CD4-positive, alpha-beta T cell (primary cell): ENCODE results near the gene TP53I11. TPM values are rescaled to one million over a fixed set of nuclear protein-coding genes. Genes with fewer than 3 reads are reported as not detected.

Experiments used
- ATAC-seq: fragments of 200-7000 bp; cut with Tn5 transposase; one replicate; pipeline ENCODE4 v1.10.0; 2022; ENCODE audit warnings: mild to moderate bottlenecking; ENCODE audit not compliant: poor library complexity
- CTCF ChIA-PET: fragments of 350-600 bp; sonication (Branson Sonifier 250); formaldehyde crosslinking; loops from one replicate; lab custom pipeline; 2021; ENCODE audit warnings: antibody characterized with exemption, inconsistent platforms; lab: Charles Lee
- POLR2A ChIA-PET: fragments of 350-600 bp; sonication (Branson Sonifier 250); formaldehyde crosslinking; loops from one replicate; lab custom pipeline; 2021; ENCODE audit warnings: antibody characterized with exemption, inconsistent platforms; lab: Charles Lee
- DNase-seq, 14 experiments: peaks; one replicate each; pipeline ENCODE4 v3.0.0-alpha.2; 2013 to 2020; ENCODE audit warnings: mixed read lengths in 2 of 14
- H3K27ac ChIP-seq, 2 donors: one replicate each; pipeline versions ENCODE4 v1.5.1 to v1.7.0; 2013; ENCODE audit warnings: low read length in 2 of 2, low read depth in 1 of 2, mild to moderate bottlenecking in 1 of 2
- H3K27me3 ChIP-seq, 2 experiments: 1 replicate in 1 of 2; 2 replicates in 1 of 2; pipeline versions ENCODE4 v1.6.1 to v1.7.0; 2013; ENCODE audit warnings: low read length in 2 of 2, control low read depth in 1 of 2, mild to moderate bottlenecking in 1 of 2, moderate library complexity in 1 of 2; ENCODE audit not compliant: insufficient read depth in 2 of 2, control insufficient read depth in 1 of 2
- H3K36me3 ChIP-seq: one replicate; pipeline ENCODE4 v1.6.1; 2013; ENCODE audit warnings: low read length, control low read depth; ENCODE audit not compliant: insufficient read depth
- H3K4me1 ChIP-seq: one replicate; pipeline ENCODE4 v1.6.1; 2013; ENCODE audit warnings: low read length, control low read depth; ENCODE audit not compliant: insufficient read depth
- H3K4me3 ChIP-seq: one replicate; pipeline ENCODE4 v1.5.1; 2013; ENCODE audit warnings: mild to moderate bottlenecking, low read length, moderate library complexity
- H3K9me3 ChIP-seq, 2 experiments: 1 replicate in 1 of 2; 2 replicates in 1 of 2; pipeline versions ENCODE4 v1.6.1 to v1.7.0; 2013; ENCODE audit warnings: low read length in 2 of 2, mild to moderate bottlenecking in 2 of 2, control low read depth in 1 of 2, moderate library complexity in 1 of 2; ENCODE audit not compliant: control insufficient read depth in 1 of 2, insufficient read depth in 1 of 2
- H3K27ac Mint-ChIP-seq: one replicate; pipeline ENCODE4 v1.8.0; 2020; ENCODE audit warnings: mixed read lengths
- H3K27me3 Mint-ChIP-seq: one replicate; pipeline ENCODE4 v1.8.0; 2021; ENCODE audit warnings: mixed read lengths
- H3K36me3 Mint-ChIP-seq: one replicate; pipeline ENCODE4 v1.8.0; 2021; ENCODE audit warnings: low read depth, mixed read lengths
- H3K4me1 Mint-ChIP-seq: one replicate; pipeline ENCODE4 v1.8.0; 2021; ENCODE audit warnings: low read depth, mixed read lengths
- H3K4me3 Mint-ChIP-seq: one replicate; pipeline ENCODE4 v1.8.0; 2020; ENCODE audit warnings: mild to moderate bottlenecking, mixed read lengths
- H3K9me3 Mint-ChIP-seq: one replicate; pipeline ENCODE4 v1.8.0; 2020; ENCODE audit warnings: mixed read lengths
- CTCF ChIP-seq: fragments of 200-600 bp; IDR thresholded peaks from one replicate; pipeline ENCODE4 v1.8.0; 2022; ENCODE audit warnings: antibody characterized with exemption, mild to moderate bottlenecking
- intact Hi-C, 2 experiments: fragments of 100-400 bp; cut with DNase I in 1 of 2; cut with micrococcal nuclease in 1 of 2; formaldehyde crosslinking; loops; one replicate each; pipeline versions ENCODE4 v1.15.1 to v1.9.0; 2023 to 2025; cut with DNase I, micrococcal nuclease
- total RNA-seq, 174 experiments: library from RNA in 2 of 174; stranded (reverse) in 2 of 174; gene quantifications; one replicate each; pipeline ENCODE4 v1.2.3 and lab custom pipeline; 2021 to 2026

Gene TP53I11
- total RNA-seq, 2 experiments from 2014 or later: 3.5 to 4.6 TPM

DNA sequence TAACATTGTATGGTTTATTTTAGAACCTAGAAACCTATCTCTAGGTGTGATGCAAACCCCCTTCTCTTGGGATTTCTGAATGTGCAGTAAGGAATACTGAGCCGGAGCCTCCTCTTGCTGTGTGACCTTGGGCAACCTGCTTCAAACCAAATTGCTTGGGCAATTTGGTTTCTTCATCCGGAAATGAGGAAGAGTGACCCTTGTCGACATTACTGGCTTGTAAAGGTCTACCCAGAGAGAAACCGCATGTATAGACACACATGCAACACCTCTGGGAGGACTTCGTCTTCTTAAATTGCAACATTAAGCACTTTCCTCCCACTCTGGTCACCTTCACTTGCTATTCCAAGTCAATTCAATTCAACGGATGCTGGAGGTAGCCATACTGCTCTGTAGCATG, 19.6 kb upstream of the TP53I11 start:
- ChIA-PET CTCF (no interaction called here), POLR2A (no interaction called here)
- H3K36me3 ChIP-seq: no peaks in the 10 kb centered on the region
- H3K27me3 ChIP-seq: no peaks in the 10 kb centered on the region
- H3K4me1 ChIP-seq: peaks cover 7% of the 10 kb centered on the region
- Mint-ChIP-seq H3K9me3 (no peaks in the 10 kb centered on the region), H3K27ac (no peak overlapping the region), H3K4me1 (no peaks in the 10 kb centered on the region), H3K27me3 (no peaks in the 10 kb centered on the region), H3K4me3 (no peak overlapping the region), H3K36me3 (no peaks in the 10 kb centered on the region)
- intact Hi-C loops: no loop called here
- ATAC-seq (no peak), DNase-seq (no peak)
- no peak for TF ChIP-seq CTCF
- no peak overlapping the region for H3K4me3 ChIP-seq
- no peaks in the 10 kb centered on the region for H3K9me3 ChIP-seq
- no peak overlapping the region for H3K27ac ChIP-seq

GRCh38 chr11:44969651-44970252, 19.1 kb upstream of the TP53I11 start:
- Mint-ChIP-seq H3K4me1 (no peaks in the 10 kb centered on the region), H3K4me3 (no peak overlapping the region), H3K36me3 (no peaks in the 10 kb centered on the region), H3K27me3 (no peaks in the 10 kb centered on the region), H3K9me3 (no peaks in the 10 kb centered on the region), H3K27ac (no peak overlapping the region)
- no peaks in the 10 kb centered on the region for H3K36me3 ChIP-seq
- POLR2A ChIA-PET: no interaction called here
- intact Hi-C loops: no loop called here
- ATAC-seq (no peak), DNase-seq (no peak)
- H3K9me3 ChIP-seq: no peaks in the 10 kb centered on the region
- CTCF ChIA-PET: no interaction called here
- no peak for TF ChIP-seq CTCF
- H3K4me3 ChIP-seq: no peak overlapping the region
- no peak overlapping the region for H3K27ac ChIP-seq
- H3K4me1 ChIP-seq: peaks cover 7% of the 10 kb centered on the region
- H3K27me3 ChIP-seq: no peaks in the 10 kb centered on the region

- Mint-ChIP-seq H3K4me1 (no peaks in the 10 kb centered on the region), H3K27me3 (no peaks in the 10 kb centered on the region), H3K4me3 (no peak overlapping the region), H3K27ac (no peak overlapping the region), H3K36me3 (no peaks in the 10 kb centered on the region), H3K9me3 (no peaks in the 10 kb centered on the region)
- Histone ChIP-seq H3K27me3 (no peaks in the 10 kb centered on the region), H3K4me1 (no peaks in the 10 kb centered on the region), H3K36me3 (no peaks in the 10 kb centered on the region), H3K27ac (no peak overlapping the region), H3K9me3 (no peaks in the 10 kb centered on the region), H3K4me3 (no peak overlapping the region)
- ChIA-PET CTCF (no interaction called here), POLR2A (no interaction called here)
- no peak for DNase-seq
- no peak for TF ChIP-seq CTCF
- intact Hi-C loops: no loop called here
- no peak for ATAC-seq
Measured at GRCh38 chr11:44968510-44968909, 17.8 kb upstream of the TP53I11 start.
